ENCODE measurements around the gene SERGEF.
"Not testable (repeated sequence)": the region's sequence is repeated elsewhere in the genome, so short reads cannot be mapped to it uniquely, and the experiment has no call there.

Gene SERGEF

GRCh38 chr11:17873586-17873985 is 139.3 kb downstream of the SERGEF start:
- TF ChIP-seq, protein P1, sequence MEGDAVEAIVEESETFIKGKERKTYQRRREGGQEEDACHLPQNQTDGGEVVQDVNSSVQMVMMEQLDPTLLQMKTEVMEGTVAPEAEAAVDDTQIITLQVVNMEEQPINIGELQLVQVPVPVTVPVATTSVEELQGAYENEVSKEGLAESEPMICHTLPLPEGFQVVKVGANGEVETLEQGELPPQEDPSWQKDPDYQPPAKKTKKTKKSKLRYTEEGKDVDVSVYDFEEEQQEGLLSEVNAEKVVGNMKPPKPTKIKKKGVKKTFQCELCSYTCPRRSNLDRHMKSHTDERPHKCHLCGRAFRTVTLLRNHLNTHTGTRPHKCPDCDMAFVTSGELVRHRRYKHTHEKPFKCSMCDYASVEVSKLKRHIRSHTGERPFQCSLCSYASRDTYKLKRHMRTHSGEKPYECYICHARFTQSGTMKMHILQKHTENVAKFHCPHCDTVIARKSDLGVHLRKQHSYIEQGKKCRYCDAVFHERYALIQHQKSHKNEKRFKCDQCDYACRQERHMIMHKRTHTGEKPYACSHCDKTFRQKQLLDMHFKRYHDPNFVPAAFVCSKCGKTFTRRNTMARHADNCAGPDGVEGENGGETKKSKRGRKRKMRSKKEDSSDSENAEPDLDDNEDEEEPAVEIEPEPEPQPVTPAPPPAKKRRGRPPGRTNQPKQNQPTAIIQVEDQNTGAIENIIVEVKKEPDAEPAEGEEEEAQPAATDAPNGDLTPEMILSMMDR (IDR thresholded peaks at IDR 0.05; ENCODE audit: insufficient read depth, low read length) = no peak
- no peak for TF ChIP-seq SPI1 (IDR thresholded peaks at IDR 0.05; ENCODE audit: borderline replicate concordance, low read depth)
- no peak for TF ChIP-seq POLR2AphosphoS5 (IDR thresholded peaks at IDR 0.05; ENCODE audit: low read depth)
- no peak for TF ChIP-seq REST (IDR thresholded peaks at IDR 0.05; ENCODE audit: insufficient replicate concordance, low read depth)
- no peak for TF ChIP-seq GABPA (IDR thresholded peaks at IDR 0.05; ENCODE audit: low read depth)
- Histone ChIP-seq H3K27ac (replicated peaks) (no peak overlapping the region), H3K27me3 (ENCODE audit: insufficient read depth, poor library complexity, severe bottlenecking) (no peaks in the 10 kb centered on the region), H3K4me3 (replicated peaks; ENCODE audit: insufficient read depth, low read length) (no peak overlapping the region)
- no peak for DNase-seq (ENCODE audit: low read depth in 1 of 2, low spot score in 1 of 2)

DNA sequence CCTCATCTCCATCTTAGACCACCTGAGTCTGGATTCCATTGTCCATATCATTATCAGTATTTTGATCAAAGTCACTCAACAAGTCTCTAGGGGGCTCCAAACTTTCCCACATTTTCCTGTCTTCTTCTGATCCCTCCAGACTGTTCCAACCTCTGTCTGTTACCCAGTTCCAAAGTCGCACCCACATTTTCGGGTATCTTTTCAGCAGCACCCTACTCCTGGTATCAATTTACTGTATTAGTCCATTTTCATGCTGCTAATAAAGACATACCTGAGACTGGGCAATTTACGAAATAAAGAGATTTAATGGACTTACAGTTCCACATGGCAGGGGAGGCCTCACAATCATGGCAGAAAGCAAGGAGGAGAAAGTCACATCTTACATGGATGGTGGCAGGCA is 144.4 kb downstream of the SERGEF start:
- not testable (repeated sequence) for H3K27ac ChIP-seq (replicated peaks); H3K4me3 ChIP-seq (replicated peaks; ENCODE audit: insufficient read depth, low read length); DNase-seq (ENCODE audit: low read depth in 1 of 2, low spot score in 1 of 2); H3K27me3 ChIP-seq (ENCODE audit: insufficient read depth, poor library complexity, severe bottlenecking)

DNA sequence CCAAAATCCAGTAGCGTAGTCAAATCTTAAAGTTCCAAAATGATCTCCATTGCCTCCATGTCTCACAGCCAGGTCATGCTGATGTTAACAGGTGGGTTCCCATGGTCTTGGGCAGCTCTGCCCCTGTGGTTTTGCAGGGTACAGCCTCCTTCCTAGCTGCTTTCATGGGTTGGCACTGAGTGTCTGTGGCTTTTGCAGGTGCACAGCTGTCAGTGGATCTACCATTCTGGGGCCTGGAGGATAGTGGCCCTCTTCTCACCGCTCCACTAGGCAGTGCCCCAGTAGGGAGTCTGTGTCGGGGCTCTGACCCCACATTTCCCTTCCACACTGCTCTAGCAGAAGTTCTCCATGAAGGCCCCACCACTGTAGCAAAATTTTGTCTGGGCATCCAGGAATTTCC is 145.5 kb downstream of the SERGEF start:
- Histone ChIP-seq H3K27me3 (ENCODE audit: insufficient read depth, poor library complexity, severe bottlenecking) (no peaks in the 10 kb centered on the region), H3K4me3 (replicated peaks; ENCODE audit: insufficient read depth, low read length) (no peak overlapping the region), H3K27ac (replicated peaks) (no peak overlapping the region)
- DNase-seq (ENCODE audit: low read depth in 1 of 2, low spot score in 1 of 2) = no peak
- TF ChIP-seq, protein P1 (IDR thresholded peaks at IDR 0.05; ENCODE audit: insufficient read depth, low read length) = no peak
- no peak for TF ChIP-seq SPI1 (IDR thresholded peaks at IDR 0.05; ENCODE audit: borderline replicate concordance, low read depth)
- TF ChIP-seq POLR2AphosphoS5 (IDR thresholded peaks at IDR 0.05; ENCODE audit: low read depth) = no peak
- no peak for TF ChIP-seq REST (IDR thresholded peaks at IDR 0.05; ENCODE audit: insufficient replicate concordance, low read depth)
- TF ChIP-seq GABPA (IDR thresholded peaks at IDR 0.05; ENCODE audit: low read depth) = no peak

DNA sequence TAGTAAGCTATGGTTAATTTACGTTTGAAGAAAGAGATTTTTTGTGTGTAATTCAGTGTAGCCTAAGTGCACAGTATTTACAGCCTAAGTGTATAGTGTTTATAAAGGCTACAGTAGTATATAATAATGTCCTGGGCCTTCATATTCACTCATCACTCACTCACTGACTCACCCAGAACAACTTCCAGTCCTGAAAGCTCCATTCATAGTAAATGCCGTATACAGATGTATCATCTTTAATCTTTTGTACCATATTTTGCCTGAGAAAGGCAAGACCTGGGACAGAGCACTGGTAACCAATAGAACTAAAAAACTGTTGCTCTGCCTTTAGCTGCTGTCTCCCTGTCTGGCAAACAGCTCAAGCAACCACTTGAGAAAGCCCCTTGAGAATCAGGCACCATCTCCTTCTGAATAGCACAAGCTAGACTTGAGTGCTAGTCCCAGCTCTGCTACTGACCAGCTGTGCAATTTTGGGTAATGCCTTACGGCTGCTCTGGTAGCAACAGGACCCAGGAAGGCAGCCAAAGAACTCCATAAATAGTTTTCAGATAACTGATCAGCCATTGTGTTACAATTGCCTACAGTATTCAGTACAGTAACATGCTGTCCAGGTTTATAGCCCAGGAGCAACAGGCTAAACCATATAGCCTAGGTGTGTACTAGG is 146.9 kb downstream of the SERGEF start:
- Histone ChIP-seq H3K4me3 (replicated peaks; ENCODE audit: insufficient read depth, low read length) (no peak overlapping the region), H3K27ac (replicated peaks) (no peak overlapping the region), H3K27me3 (ENCODE audit: insufficient read depth, poor library complexity, severe bottlenecking) (no peaks in the 10 kb centered on the region)
- TF ChIP-seq REST (IDR thresholded peaks at IDR 0.05; ENCODE audit: insufficient replicate concordance, low read depth) (no peak), GABPA (IDR thresholded peaks at IDR 0.05; ENCODE audit: low read depth) (no peak), POLR2AphosphoS5 (IDR thresholded peaks at IDR 0.05; ENCODE audit: low read depth) (no peak), SPI1 (IDR thresholded peaks at IDR 0.05; ENCODE audit: borderline replicate concordance, low read depth) (no peak)
- TF ChIP-seq, protein P1 (IDR thresholded peaks at IDR 0.05; ENCODE audit: insufficient read depth, low read length) = no peak
- DNase-seq (ENCODE audit: low read depth in 1 of 2, low spot score in 1 of 2) = no peak

Measured in HL-60 (cell line).